ENCODE measurements around the gene THEM5.

THEM5 gene

GRCh38 chr1:151803915-151804314, 49.6 kb downstream of the THEM5 start:
- ChIA-PET CTCF (interaction anchor here (1.3 kb wide), 1 partner anchor 32 kb away, joined by 5 read pairs; no protein-coding TSS in a partner anchor), POLR2A (no interaction called here)
- no peak for DNase-seq (ENCODE audit: extremely low spot score)
- no peak for TF ChIP-seq L3MBTL2 (conservative IDR thresholded peaks at IDR 0.05)
- TF ChIP-seq ARNT (IDR thresholded peaks at IDR 0.05) = no peak
- no peak for TF ChIP-seq SP1 (IDR thresholded peaks at IDR 0.05)
- TF ChIP-seq PKNOX1 (IDR thresholded peaks at IDR 0.05) = no peak
- no peak for TF ChIP-seq FOXM1 (IDR thresholded peaks at IDR 0.05; ENCODE audit: borderline replicate concordance)
- no peak for TF ChIP-seq BHLHE40 (IDR thresholded peaks at IDR 0.05; ENCODE audit: borderline replicate concordance)
- no peak for TF ChIP-seq HDGF (IDR thresholded peaks at IDR 0.05; ENCODE audit: borderline replicate concordance)
- TF ChIP-seq NFRKB (IDR thresholded peaks at IDR 0.05) = no peak
- no peak for TF ChIP-seq ELF4 (IDR thresholded peaks at IDR 0.05)
- no peak for TF ChIP-seq FOXA1 (IDR thresholded peaks at IDR 0.05)

DNA sequence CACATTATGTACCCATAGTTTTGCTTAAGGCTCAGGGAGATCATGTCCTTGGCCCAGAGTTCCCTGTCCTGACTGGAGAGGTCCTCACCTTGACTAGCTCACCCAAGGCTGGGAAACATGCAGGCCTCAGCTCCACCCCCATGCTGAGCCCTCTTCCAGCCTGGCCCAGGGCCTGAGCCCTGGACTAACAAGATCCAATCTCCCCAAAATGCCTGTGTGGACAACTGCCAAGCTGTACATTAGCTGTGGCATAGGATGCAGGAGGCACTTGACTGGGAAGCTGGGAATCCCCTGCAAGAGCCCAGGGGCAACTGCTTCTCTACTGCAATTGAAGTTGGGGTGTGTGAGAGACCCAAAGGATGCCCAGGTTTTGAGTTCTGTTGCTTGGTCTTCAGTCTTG, 50.3 kb downstream of the THEM5 start:
- ChIA-PET POLR2A (interaction anchor here (1.2 kb wide), 1 partner anchor 521 kb away, joined by 3 read pairs; the partner anchor contains the start of gene ZNF687), CTCF (interaction anchor here (1.3 kb wide), 1 partner anchor 33 kb away, joined by 5 read pairs; no protein-coding TSS in a partner anchor)
- TF ChIP-seq FOXK2 (IDR thresholded peaks at IDR 0.05) (no peak), SP1 (IDR thresholded peaks at IDR 0.05) (no peak), L3MBTL2 (conservative IDR thresholded peaks at IDR 0.05) (no peak), ZNF384 (IDR thresholded peaks at IDR 0.05) (no peak), PKNOX1 (IDR thresholded peaks at IDR 0.05) (no peak), LEF1 (IDR thresholded peaks at IDR 0.05; ENCODE audit: borderline replicate concordance) (no peak), TARDBP (IDR thresholded peaks at IDR 0.05) (no peak), ARNT (IDR thresholded peaks at IDR 0.05) (no peak), HDGF (IDR thresholded peaks at IDR 0.05; ENCODE audit: borderline replicate concordance) (no peak), FOXA1 (IDR thresholded peaks at IDR 0.05) (no peak), ELF4 (IDR thresholded peaks at IDR 0.05) (no peak), CTBP1 (IDR thresholded peaks at IDR 0.05; ENCODE audit: borderline replicate concordance) (no peak), SUZ12 (IDR thresholded peaks at IDR 0.05) (no peak), NFRKB (IDR thresholded peaks at IDR 0.05) (no peak), BHLHE40 (IDR thresholded peaks at IDR 0.05; ENCODE audit: borderline replicate concordance) (no peak), FOXM1 (IDR thresholded peaks at IDR 0.05; ENCODE audit: borderline replicate concordance) (no peak)
- no peak for DNase-seq (ENCODE audit: extremely low spot score)

DNA sequence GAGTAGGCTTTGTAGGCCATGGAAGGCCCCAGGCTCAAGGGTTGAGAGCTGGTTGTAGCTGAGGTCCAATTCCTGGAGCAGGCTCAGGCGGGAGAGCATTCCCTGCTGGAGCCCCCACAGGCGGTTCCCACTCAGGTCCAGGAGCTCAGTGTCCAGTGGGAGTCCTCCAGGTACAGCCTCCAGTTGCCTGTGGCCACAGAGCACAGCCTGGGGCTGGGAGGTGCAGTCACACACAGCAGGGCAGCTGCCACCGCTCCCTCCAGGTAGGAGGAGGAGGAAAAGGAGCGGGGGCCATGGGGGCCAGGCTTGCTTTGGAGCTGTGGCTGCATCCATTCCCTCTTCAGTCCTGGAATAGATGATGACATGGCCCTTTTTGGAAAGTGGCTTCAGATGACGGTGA, 51.1 kb downstream of the THEM5 start:
- DNase-seq (ENCODE audit: extremely low spot score) = no peak
- ChIA-PET POLR2A (interaction anchor here (0.7 to 1.4 kb wide), 4 partner anchors 9 to 521 kb away, joined by 3 to 4 read pairs (median 4); partner anchors contain the start of genes CGN, MRPL9 and ZNF687), CTCF (interaction anchor here (1.2 kb wide), 1 partner anchor 9 kb away, joined by 3 read pairs; no protein-coding TSS in a partner anchor)
- no peak for TF ChIP-seq ELF4 (IDR thresholded peaks at IDR 0.05)

DNA sequence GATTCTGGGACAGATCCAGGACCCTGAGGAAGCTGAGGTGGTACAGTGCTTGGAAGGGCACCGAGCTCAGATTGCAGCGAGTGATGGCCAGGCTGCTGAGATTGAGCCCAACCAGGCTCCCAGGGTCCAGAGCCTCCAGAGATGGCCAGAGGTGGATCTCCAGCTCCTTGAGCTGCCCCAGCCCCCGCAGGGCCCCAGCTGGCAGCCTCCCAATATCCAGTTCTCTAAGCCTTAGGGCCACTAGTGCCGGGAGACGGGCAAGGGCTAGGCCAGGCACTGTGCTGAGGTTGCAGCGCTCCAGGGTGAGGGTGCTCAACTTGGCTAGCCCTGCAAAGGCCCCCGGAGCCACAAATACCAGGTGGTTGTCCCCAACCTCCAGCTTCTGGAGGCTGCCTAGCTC, 51.7 kb downstream of the THEM5 start:
- POLR2A ChIA-PET = interaction anchor here (0.7 to 1.4 kb wide), 3 partner anchors 9 to 290 kb away, joined by 3 to 4 read pairs (median 4); partner anchors contain the start of genes CGN and MRPL9
- no peak for DNase-seq (ENCODE audit: extremely low spot score)
- TF ChIP-seq PKNOX1 (IDR thresholded peaks at IDR 0.05) (no peak), NFRKB (IDR thresholded peaks at IDR 0.05) (no peak), TARDBP (IDR thresholded peaks at IDR 0.05) (no peak), CTBP1 (IDR thresholded peaks at IDR 0.05; ENCODE audit: borderline replicate concordance) (no peak), SP1 (IDR thresholded peaks at IDR 0.05) (no peak), SUZ12 (IDR thresholded peaks at IDR 0.05) (no peak), LEF1 (IDR thresholded peaks at IDR 0.05; ENCODE audit: borderline replicate concordance) (no peak), L3MBTL2 (conservative IDR thresholded peaks at IDR 0.05) (no peak), HDGF (IDR thresholded peaks at IDR 0.05; ENCODE audit: borderline replicate concordance) (no peak), BHLHE40 (IDR thresholded peaks at IDR 0.05; ENCODE audit: borderline replicate concordance) (no peak), FOXM1 (IDR thresholded peaks at IDR 0.05; ENCODE audit: borderline replicate concordance) (no peak)
- CTCF ChIA-PET = interaction anchor here (1.2 kb wide), 1 partner anchor 9 kb away, joined by 3 read pairs; no protein-coding TSS in a partner anchor

- TF ChIP-seq SP1 (IDR thresholded peaks at IDR 0.05) (no peak), ELF4 (IDR thresholded peaks at IDR 0.05) (no peak), CTBP1 (IDR thresholded peaks at IDR 0.05; ENCODE audit: borderline replicate concordance) (no peak)
- ChIA-PET CTCF (interaction anchor here (1.2 kb wide), 1 partner anchor 10 kb away, joined by 3 read pairs; no protein-coding TSS in a partner anchor), POLR2A (interaction anchor here (1.0 to 1.4 kb wide), 2 partner anchors 10 to 38 kb away, joined by 4 read pairs; partner anchors contain the start of gene MRPL9)
- DNase-seq (ENCODE audit: extremely low spot score) = no peak
These were observed 52.1 kb downstream of the THEM5 start for GRCh38 chr1:151801310-151801820.

DNA sequence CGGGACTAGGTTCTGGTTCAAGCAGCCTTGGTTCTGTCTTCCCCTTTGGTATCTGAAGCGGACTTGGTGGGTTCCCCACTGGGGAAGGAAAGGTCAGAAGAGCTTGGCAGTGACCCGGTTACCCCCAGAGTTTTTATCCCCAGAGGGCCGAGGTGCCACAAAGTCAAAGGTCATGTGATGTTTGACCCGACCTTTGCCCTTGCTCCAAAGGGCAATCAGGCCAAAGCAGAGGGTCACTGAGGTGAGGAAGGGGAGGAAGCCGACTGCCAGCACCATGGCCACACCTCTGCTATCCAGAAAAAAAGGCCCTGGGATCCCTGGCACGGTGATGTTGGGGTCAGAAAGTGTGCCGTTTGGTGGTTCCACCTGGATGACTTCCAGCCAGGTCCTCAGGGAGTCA, 52.7 kb downstream of the THEM5 start:
- TF ChIP-seq HDGF (IDR thresholded peaks at IDR 0.05; ENCODE audit: borderline replicate concordance) = no peak
- TF ChIP-seq CTBP1 (IDR thresholded peaks at IDR 0.05; ENCODE audit: borderline replicate concordance) = no peak
- TF ChIP-seq TARDBP (IDR thresholded peaks at IDR 0.05) = no peak
- no peak for TF ChIP-seq FOXA1 (IDR thresholded peaks at IDR 0.05)
- no peak for TF ChIP-seq BHLHE40 (IDR thresholded peaks at IDR 0.05; ENCODE audit: borderline replicate concordance)
- TF ChIP-seq PKNOX1 (IDR thresholded peaks at IDR 0.05) = no peak
- no peak for TF ChIP-seq ARNT (IDR thresholded peaks at IDR 0.05)
- no peak for TF ChIP-seq LEF1 (IDR thresholded peaks at IDR 0.05; ENCODE audit: borderline replicate concordance)
- no peak for TF ChIP-seq FOXK2 (IDR thresholded peaks at IDR 0.05)
- TF ChIP-seq L3MBTL2 (conservative IDR thresholded peaks at IDR 0.05) = no peak
- DNase-seq (ENCODE audit: extremely low spot score) = no peak
- POLR2A ChIA-PET = no interaction called here
- CTCF ChIA-PET = no interaction called here
